ENCODE results near the gene PRKD2. TPM values are rescaled to one million over a fixed set of nuclear protein-coding genes. Genes with fewer than 3 reads are reported as not detected.
A peak's percentile ranks its signal among the peaks of the same experiment; 100 is the strongest.

PRKD2 gene
- total RNA-seq, 1 experiment from 2014 or later = 98.3 TPM

DNA sequence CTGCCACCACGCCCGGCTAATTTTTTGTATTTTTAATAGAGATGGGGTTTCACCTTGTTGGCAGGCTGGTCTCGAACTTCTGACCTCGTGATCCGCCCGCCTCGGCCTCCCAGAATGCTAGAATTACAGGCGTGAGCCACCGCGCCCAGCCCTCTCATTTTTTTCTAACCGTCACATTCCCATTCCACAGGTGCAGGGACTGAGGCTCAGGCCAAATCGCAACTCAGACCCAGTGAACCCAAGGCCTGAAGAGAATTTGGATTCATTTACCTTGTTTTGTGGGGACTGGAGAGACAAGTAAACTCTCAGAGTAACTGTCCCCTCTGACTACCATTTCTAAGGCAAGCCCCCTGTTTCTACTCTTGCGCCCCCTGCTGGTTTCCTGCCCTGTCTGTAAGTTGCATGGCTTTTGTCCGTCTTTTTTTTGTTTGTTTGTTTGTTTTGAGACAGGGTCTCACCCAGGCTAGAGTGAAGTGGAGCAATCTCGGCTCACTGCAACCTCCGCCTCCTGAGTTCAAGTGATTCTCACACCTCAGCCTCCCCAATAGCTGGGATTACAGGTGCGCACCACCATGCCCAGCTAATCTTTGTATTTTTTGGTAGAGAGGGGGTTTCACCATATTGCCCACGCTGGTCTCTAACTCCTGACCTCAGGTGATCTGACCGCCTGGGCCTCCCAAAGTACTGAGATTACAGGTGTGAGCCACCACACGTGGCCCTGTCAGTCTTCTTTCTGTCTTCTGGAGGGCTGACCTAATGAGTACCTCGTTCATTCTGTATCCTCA lies 31.6 kb upstream of the PRKD2 start:
- CTCF ChIA-PET = interaction anchor here (0.6 to 1.0 kb wide), 2 partner anchors 92 to 149 kb away, joined by 3 to 7 read pairs; no protein-coding TSS in a partner anchor

DNA sequence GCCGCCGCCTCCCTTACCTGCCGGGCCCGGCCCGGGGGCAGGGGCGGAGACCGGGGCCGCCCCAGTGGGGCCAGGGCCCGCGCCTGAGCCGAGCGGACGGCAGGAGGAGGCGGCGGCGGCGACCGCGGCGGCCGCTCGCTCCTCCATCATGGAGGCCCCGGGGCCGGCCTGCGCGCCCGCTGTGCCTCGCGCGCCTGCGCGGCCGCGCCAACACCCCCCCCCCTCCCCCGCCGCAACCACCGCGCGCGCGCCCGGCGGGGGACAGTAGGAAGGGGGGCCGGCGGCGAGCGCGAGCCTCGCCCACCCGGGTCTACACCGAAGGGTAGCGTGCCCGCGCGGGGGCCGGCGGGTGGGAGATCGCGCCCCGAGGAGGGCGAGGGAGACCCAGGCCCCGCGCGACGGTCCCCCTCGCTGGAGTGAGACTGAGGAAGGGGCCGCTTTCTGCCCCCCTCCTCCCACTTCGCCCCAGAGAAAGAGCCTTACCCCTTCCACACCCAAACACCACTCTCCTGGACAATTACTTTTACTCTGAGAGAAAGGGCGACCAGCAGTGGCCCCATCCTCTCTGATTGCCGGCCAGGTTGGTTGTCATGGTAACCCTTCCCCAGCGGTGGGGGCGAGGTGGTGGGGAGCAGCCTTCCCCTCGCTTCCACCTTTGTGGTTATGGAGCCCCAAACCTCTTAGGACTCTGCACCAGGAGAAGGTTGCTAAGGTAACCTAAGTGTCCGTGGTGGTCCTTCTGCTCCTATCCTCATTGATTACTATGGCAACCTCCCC lies 29.6 kb upstream of the PRKD2 start, which contains the start of gene STRN4:
Gene STRN4 (minus strand): TSS at position 170 of the 777 bp plus-strand sequence. CDS start 20 bp downstream, at position 150.
- intact Hi-C loops (cut with micrococcal nuclease; ENCODE audit: unreplicated experiment) = no loop called here
- Mint-ChIP-seq H3K36me3 (ENCODE audit: insufficient read depth, unreplicated experiment) (peaks cover 64% of the 10 kb centered on the region), H3K27ac (ENCODE audit: unreplicated experiment) (peak within 1 kb of the TSS; percentile 85), H3K27me3 (ENCODE audit: unreplicated experiment) (no peaks in the 10 kb centered on the region), H3K4me1 (ENCODE audit: low read depth, unreplicated experiment) (peaks cover 34% of the 10 kb centered on the region), H3K4me3 (ENCODE audit: low read depth, unreplicated experiment) (peak within 1 kb of the TSS; percentile 97), H3K9me3 (ENCODE audit: low read depth, unreplicated experiment) (no peaks in the 10 kb centered on the region)
- DNase-seq = peak; percentile 58
- CTCF ChIA-PET = interaction anchor here (1.2 kb wide), 1 partner anchor 11 kb away, joined by 3 read pairs; no protein-coding TSS in a partner anchor
- BruUV-seq (replicated peaks) = no TSS peak
- TF ChIP-seq, protein P1, sequence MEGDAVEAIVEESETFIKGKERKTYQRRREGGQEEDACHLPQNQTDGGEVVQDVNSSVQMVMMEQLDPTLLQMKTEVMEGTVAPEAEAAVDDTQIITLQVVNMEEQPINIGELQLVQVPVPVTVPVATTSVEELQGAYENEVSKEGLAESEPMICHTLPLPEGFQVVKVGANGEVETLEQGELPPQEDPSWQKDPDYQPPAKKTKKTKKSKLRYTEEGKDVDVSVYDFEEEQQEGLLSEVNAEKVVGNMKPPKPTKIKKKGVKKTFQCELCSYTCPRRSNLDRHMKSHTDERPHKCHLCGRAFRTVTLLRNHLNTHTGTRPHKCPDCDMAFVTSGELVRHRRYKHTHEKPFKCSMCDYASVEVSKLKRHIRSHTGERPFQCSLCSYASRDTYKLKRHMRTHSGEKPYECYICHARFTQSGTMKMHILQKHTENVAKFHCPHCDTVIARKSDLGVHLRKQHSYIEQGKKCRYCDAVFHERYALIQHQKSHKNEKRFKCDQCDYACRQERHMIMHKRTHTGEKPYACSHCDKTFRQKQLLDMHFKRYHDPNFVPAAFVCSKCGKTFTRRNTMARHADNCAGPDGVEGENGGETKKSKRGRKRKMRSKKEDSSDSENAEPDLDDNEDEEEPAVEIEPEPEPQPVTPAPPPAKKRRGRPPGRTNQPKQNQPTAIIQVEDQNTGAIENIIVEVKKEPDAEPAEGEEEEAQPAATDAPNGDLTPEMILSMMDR (IDR thresholded peaks at IDR 0.05; ENCODE audit: unreplicated experiment) = no peak

More for the DNA sequence above, 31.6 kb upstream of the PRKD2 start:
- BruUV-seq (replicated peaks) = no TSS peak
- peaks cover 25% of the 10 kb centered on the region for H3K4me1 Mint-ChIP-seq (ENCODE audit: low read depth, unreplicated experiment)
- TF ChIP-seq, protein P1 (IDR thresholded peaks at IDR 0.05; ENCODE audit: unreplicated experiment) = peak; percentile 91
- H3K36me3 Mint-ChIP-seq (ENCODE audit: insufficient read depth, unreplicated experiment) = peaks cover 58% of the 10 kb centered on the region
- H3K27ac Mint-ChIP-seq (ENCODE audit: unreplicated experiment) = no peak overlapping the region
- DNase-seq = peak; percentile 81
- H3K4me3 Mint-ChIP-seq (ENCODE audit: low read depth, unreplicated experiment) = no peak overlapping the region
- intact Hi-C loops (cut with micrococcal nuclease; ENCODE audit: unreplicated experiment) = no loop called here
- H3K9me3 Mint-ChIP-seq (ENCODE audit: low read depth, unreplicated experiment) = no peaks in the 10 kb centered on the region
- no peaks in the 10 kb centered on the region for H3K27me3 Mint-ChIP-seq (ENCODE audit: unreplicated experiment)

DNA sequence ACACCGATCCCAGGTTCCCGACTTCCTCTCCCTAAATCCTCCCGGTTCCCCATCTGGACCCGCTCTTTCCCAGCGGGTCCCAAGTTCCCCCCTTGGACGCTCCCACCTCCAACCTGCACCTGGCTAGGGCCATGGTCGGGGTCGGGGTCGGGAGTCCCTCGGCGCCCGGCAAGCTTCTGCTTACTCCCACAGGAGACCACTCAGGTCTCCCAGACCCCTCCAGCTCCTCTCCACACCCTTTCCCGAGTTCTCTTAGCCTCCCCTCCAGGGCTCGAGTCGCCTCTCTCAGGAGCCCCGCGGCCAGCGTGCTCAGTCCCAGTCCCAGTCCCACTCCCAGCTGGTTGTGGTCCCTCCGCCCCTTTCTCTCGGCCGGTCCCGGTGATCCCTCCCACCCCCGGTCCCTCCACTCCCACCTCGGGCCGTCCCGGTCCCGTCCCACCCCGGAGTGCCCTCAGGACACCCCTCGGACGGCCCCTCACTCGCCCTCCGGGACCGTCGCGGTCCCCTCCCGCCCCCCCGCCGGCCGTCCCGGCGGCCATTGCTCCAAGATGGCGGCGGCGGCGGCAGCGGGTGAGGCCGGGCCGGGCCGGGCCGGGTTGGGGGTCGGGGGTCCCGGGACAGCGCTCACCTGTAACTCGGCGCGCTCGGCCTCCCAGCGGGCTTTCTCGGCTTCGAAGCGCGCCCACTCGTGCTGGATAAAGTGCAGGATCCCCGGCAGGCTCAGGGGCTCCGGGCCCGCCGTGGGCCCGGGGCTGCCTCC lies 28.8 kb upstream of the PRKD2 start, which contains the start of gene FKRP:
Gene FKRP (plus strand): TSS at position 537 of the 760 bp plus-strand sequence. CDS start 9,394 bp downstream, outside the sequence.
- Mint-ChIP-seq H3K4me3 (ENCODE audit: low read depth, unreplicated experiment) (peak within 1 kb of the TSS; percentile 97), H3K9me3 (ENCODE audit: low read depth, unreplicated experiment) (no peaks in the 10 kb centered on the region), H3K27ac (ENCODE audit: unreplicated experiment) (peak within 1 kb of the TSS; percentile 85), H3K4me1 (ENCODE audit: low read depth, unreplicated experiment) (peaks cover 38% of the 10 kb centered on the region), H3K36me3 (ENCODE audit: insufficient read depth, unreplicated experiment) (peaks cover 64% of the 10 kb centered on the region), H3K27me3 (ENCODE audit: unreplicated experiment) (no peaks in the 10 kb centered on the region)
- DNase-seq = peak; percentile 32
- intact Hi-C loops (cut with micrococcal nuclease; ENCODE audit: unreplicated experiment) = no loop called here
- CTCF ChIA-PET = interaction anchor here (0.9 to 1.2 kb wide), 3 partner anchors 10 to 40 kb away, joined by 3 to 4 read pairs (median 3); no protein-coding TSS in a partner anchor
- TF ChIP-seq, protein P1 (IDR thresholded peaks at IDR 0.05; ENCODE audit: unreplicated experiment) = no peak
- no TSS peak for BruUV-seq (replicated peaks)

DNA sequence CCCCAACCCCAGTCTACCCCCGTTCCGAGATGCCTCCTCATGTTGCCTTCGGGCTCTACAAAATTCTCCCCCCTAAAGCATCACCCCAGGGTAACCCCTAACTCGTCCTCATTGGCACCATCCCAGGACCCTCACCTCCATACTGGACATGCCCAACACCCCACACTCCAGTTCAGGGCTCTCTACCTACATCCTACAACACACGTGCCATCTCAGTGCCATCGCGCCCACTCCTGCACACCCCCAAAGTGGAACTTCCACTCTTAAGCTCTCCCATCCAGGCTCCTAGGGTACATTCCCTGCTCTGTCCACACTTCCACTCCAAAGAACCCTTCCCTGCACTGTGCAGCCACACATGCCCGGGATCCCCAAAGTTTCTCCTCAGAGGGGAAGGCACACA lies 28.1 kb upstream of the PRKD2 start:
- TF ChIP-seq, protein P1 (IDR thresholded peaks at IDR 0.05; ENCODE audit: unreplicated experiment) = no peak
- DNase-seq = no peak
- H3K36me3 Mint-ChIP-seq (ENCODE audit: insufficient read depth, unreplicated experiment) = peaks cover 69% of the 10 kb centered on the region
- H3K9me3 Mint-ChIP-seq (ENCODE audit: low read depth, unreplicated experiment) = no peaks in the 10 kb centered on the region
- no peaks in the 10 kb centered on the region for H3K27me3 Mint-ChIP-seq (ENCODE audit: unreplicated experiment)
- intact Hi-C loops (cut with micrococcal nuclease; ENCODE audit: unreplicated experiment) = no loop called here
- BruUV-seq (replicated peaks) = no TSS peak
- peak overlapping the region; percentile 97 for H3K4me3 Mint-ChIP-seq (ENCODE audit: low read depth, unreplicated experiment)
- peak overlapping the region; percentile 85 for H3K27ac Mint-ChIP-seq (ENCODE audit: unreplicated experiment)
- H3K4me1 Mint-ChIP-seq (ENCODE audit: low read depth, unreplicated experiment) = peaks cover 43% of the 10 kb centered on the region
- CTCF ChIA-PET = interaction anchor here (0.9 to 1.2 kb wide), 3 partner anchors 9 to 40 kb away, joined by 3 to 4 read pairs (median 3); no protein-coding TSS in a partner anchor

Data from Calu3 (cell line).